ENCODE results near the gene LCT.

Gene LCT

DNA sequence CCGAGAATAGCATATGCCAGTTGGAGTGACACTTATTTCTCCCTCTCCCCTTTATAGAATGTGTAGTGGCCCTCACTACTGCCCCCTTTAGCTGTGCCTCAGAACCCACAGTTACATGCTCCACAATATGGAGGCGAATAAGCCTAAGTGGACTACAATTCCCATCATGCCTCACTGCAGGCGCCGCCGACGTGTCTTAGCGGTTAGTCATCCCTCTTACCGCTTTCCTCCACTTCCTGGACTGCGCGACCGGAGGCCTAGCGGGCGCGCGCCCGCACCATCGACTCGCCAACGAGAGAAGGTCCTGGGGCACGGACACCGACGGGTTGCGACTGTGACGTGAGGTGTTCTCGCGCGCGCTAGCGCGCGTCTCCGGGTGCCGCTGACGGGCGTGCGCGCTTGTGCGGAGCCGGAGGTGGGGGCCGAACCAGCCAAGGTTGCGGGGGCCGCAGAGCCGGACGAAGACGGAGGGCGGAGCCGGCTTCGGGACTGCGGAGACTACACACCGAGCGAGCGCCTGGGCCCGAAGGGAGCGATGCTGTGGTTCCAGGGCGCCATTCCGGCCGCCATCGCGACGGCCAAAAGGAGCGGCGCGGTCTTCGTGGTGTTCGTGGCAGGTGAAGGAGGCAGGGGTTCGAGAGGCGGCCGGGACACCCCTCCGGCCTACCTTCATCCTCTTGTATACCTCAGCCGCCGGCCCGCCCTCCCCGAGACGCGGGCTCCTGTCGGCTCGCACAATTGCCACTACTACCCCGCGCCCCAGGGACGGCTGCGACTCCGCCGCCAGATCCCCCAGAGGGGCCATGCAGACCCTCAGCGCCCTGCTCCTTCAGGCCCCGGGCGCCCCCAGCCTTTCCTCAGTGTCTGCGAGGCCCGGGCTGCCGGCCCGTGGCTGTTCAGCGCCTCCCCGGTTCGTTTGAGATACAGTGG, 95.3 kb downstream of the LCT start, which contains the start of gene UBXN4:
TSS of gene UBXN4 (plus strand) at position 461 of the 930 bp plus-strand sequence. CDS start at position 536, 75 bp downstream.
- peak; percentile 77 for DNase-seq (ENCODE audit: low read depth)

DNA sequence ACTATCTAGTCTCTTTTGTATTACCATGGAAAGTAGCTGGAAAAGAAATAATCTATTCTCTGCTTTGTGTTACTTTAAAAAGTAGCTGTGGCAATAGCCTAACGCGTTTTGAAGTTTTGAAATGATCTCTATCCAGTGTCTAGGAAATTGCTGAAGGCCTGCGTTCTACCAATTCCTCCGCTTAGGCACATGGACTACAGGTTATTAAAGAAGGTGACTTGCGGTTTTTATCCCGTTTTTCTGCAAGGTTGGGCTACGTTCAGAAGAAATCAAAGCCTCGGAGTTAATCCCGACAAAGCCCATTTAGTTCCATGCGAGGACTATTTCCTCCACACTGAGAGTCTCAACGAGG, 96.0 kb downstream of the LCT start:
- DNase-seq (ENCODE audit: low read depth), result no peak

DNA sequence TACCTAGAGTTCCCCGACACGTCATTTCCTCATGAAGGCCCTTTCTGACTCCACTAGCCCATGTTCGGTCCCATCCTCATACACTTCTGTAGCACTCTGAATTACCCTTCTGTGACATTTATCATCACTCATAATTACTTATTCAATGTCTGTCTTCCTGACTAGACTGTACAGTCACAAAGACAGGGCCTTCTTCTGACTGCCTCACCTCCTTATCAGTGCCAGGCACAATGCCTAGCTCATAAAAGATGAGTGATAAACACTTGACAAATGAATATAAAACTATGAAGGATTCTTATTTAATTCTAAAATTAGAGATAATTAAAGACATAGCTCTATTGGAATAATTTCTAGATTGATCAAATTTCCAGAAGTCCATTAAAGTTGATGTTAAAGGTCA, 96.8 kb downstream of the LCT start:
- no peak for DNase-seq (ENCODE audit: low read depth)

Data from stimulated activated CD8-positive, alpha-beta memory T cell treated with anti-CD3 and anti-CD28 coated beads, Interleukin-15, amount 100 ng/mL, for 24 hours (primary cell).